Cardiac fibroblast (primary cell): ENCODE results near the gene SRPK3.

ENCODE experiments used
- DNase-seq, 2 donors: peaks; one replicate each; pipeline versions ENCODE4 v3.0.0 to v3.0.0-alpha.2; 2010; ENCODE audit warnings: low read depth in 2 of 2
- H3K4me3 ChIP-seq, 2 donors: replicated peaks in 1 of 2; 1 replicate in 1 of 2; 2 replicates in 1 of 2; pipeline ENCODE4 v1.5.1; 2011; ENCODE audit warnings: low read depth in 2 of 2, low read length in 2 of 2, mild to moderate bottlenecking in 2 of 2, moderate library complexity in 1 of 2
- TF ChIP-seq, protein P1 (sequence below): IDR thresholded peaks from one replicate; pipeline ENCODE4 v1.5.1; 2011; ENCODE audit warnings: low read depth, mild to moderate bottlenecking, low read length, inconsistent platforms

SRPK3 gene

GRCh38 chrX:153768311-153769157 lies 12.3 kb upstream of the SRPK3 start:
- DNase-seq: no peak
- H3K4me3 ChIP-seq: no peak overlapping the region
- TF ChIP-seq, protein P1, sequence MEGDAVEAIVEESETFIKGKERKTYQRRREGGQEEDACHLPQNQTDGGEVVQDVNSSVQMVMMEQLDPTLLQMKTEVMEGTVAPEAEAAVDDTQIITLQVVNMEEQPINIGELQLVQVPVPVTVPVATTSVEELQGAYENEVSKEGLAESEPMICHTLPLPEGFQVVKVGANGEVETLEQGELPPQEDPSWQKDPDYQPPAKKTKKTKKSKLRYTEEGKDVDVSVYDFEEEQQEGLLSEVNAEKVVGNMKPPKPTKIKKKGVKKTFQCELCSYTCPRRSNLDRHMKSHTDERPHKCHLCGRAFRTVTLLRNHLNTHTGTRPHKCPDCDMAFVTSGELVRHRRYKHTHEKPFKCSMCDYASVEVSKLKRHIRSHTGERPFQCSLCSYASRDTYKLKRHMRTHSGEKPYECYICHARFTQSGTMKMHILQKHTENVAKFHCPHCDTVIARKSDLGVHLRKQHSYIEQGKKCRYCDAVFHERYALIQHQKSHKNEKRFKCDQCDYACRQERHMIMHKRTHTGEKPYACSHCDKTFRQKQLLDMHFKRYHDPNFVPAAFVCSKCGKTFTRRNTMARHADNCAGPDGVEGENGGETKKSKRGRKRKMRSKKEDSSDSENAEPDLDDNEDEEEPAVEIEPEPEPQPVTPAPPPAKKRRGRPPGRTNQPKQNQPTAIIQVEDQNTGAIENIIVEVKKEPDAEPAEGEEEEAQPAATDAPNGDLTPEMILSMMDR: no peak

GRCh38 chrX:153769158-153769864 lies 11.5 kb upstream of the SRPK3 start:
- DNase-seq: no peak
- TF ChIP-seq, protein P1: no peak
- no peak overlapping the region for H3K4me3 ChIP-seq

DNA sequence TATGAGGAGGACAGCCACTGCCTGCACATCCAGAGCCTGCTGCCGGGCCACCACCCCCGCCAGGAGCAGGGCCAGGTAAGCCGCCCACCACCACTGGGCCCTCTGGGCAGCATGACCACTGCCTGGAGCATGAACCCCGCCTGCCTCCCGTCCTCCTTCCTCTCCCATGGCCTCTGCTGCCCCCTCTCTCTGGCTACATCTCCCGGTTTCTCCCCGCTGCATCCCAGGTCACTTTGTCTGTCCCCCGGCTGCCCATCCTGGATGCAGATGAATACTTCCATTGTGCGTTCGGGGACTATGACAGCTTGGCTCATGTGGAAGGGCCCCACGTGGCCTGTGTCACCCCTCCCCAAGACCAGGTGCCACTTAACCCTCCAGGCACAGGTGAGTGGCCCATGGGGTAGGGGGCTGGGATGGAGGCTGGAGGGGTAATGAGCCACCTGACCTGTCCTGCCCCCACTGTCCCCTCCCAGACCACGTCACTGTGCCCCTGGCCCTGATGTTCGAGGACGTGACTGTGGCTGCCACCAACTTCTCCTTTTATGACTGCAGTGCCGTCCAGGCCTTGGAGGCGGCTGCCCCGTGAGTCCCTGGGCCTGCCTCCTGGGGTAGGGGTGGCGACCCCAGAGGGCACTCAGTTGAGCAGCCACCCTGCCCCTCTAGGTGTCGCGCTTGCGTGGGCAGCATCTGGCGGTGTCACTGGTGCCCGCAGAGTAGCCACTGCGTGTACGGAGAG lies 10.8 kb upstream of the SRPK3 start:
- H3K4me3 ChIP-seq: no peak overlapping the region
- TF ChIP-seq, protein P1: no peak
- DNase-seq: no peak

DNA sequence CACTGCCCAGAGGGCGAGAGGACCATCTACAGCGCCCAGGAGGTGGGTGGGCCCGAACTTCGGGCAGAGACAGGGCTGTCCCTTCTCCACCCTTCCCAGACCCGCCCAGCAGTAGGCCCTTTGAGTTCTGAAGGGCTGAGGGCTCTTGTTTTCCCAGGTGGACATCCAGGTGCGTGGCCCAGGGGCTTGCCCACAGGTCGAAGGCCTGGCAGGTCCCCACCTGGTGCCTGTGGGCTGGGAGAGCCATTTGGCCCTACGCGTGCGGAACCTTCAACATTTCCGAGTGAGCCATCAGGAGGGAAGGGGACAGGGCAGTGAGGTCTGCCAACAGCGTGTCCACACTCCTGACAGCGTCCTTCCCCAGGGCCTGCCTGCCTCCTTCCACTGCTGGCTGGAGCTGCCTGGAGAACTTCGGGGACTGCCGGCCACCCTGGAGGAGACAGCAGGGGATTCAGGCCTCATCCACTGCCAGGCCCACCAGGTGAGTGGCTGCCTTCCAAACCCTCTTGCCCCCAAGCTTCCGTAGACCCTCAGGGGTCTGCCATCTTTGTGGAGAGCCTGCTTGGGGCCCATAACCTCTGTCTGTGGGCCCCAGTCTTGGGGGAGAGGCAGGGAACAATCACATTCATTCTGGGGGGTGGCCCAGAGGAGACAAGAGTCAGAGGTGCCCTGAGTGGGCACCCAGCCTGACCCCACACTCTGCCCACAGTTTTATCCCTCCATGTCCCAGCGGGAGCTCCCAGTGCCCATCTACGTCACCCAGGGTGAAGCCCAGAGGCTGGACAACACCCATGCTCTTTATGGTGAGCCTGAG lies 10.0 kb upstream of the SRPK3 start:
- TF ChIP-seq, protein P1: no peak
- no peak overlapping the region for H3K4me3 ChIP-seq
- DNase-seq: no peak

DNA sequence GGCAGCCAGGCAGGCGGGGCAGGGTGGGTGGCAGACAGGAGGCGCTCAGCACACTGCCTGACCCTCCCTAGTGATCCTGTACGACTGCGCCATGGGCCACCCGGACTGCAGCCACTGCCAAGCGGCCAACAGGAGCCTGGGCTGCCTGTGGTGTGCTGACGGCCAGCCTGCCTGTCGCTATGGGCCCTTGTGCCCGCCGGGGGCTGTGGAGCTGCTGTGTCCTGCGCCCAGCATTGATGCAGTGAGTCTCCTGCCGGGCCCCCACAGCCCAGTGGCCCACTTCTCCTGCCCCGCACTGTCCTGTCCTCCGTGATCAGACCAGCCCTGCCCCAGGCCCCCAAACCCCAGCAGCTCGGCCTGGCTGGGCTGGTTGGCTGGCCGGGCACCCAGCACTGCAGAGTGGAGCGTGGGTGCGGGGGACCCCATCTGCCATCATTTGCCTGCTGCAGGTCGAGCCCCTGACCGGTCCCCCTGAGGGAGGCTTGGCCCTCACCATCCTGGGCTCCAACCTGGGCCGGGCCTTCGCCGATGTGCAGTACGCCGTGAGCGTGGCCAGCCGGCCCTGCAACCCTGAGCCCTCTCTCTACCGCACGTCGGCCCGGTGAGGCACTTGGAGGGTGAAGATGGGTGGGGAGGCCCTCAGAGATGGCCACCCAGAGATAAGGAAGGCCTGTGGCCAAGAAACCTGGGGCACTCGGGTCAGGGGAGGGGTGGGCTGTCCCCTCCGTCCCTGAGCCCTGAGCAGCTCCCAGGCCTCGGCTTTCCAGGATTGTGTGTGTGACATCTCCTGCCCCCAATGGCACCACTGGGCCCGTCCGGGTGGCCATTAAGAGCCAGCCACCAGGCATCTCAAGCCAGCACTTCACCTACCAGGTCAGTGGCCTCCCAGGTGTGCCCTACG lies 9.2 kb upstream of the SRPK3 start:
- TF ChIP-seq, protein P1: no peak
- DNase-seq: no peak
- no peak overlapping the region for H3K4me3 ChIP-seq
